Measurements from ENCODE around the gene TGM4.
"Not testable (repeated sequence)": the region's sequence is repeated elsewhere in the genome, so short reads cannot be mapped to it uniquely, and the experiment has no call there.

The TGM4 gene

DNA sequence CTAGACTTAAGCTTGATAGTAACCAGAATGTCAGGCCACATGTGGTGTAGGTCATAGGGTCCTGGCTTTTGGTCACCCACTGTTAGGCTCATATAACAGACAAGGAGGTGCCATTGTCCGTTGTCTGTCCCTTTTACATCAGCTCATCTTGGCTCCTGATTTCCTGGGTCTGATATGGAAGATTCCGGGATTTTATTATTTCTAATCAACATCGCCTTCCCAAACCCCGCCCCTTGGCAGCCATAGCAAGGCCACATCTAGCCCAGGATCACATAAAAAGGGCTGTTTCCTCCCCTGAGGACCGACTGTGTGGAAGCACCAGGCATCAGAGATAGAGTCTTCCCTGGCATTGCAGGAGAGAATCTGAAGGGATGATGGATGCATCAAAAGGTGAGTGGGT lies at the start of gene TGM4:
TGM4 (plus strand) TSS at position 301 of the 400 bp plus-strand sequence; CDS start at position 372, 71 bp downstream.
- in situ Hi-C loops (cut with MboI; ENCODE audit: low sequenced_read_pairs), result no loop called here

DNA sequence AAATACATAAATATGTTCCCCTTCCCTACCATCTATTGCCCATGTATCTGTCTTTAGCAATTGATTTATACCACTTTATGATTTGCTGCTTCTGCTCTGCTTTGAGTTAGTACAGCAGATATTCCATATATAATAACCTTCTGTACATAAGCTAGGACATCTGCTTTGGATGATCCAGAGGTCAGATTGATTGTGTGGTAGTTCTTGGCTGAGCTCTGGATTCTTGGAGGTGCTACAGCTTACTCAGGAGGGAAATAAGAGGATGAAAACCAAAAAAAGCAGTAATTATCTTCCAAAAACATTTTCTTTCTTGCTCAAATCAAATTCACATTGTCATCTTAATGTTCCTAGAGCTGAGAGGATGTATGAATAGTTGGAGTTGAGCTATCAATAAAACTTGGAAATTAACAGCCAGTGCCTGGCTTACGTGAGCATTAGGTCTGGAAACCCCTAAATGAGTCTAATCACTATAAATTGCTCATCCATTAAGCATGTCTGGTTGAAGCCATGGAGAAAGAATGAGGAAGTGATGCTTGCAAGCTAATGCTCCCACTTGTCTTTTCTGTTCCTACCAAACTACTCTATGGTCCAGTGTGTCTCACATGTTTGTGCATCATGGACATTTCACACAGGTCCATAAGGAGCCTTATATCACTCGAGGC lies 49.0 kb upstream of the TGM4 start:
- in situ Hi-C loops (cut with MboI; ENCODE audit: low sequenced_read_pairs), result no loop called here

DNA sequence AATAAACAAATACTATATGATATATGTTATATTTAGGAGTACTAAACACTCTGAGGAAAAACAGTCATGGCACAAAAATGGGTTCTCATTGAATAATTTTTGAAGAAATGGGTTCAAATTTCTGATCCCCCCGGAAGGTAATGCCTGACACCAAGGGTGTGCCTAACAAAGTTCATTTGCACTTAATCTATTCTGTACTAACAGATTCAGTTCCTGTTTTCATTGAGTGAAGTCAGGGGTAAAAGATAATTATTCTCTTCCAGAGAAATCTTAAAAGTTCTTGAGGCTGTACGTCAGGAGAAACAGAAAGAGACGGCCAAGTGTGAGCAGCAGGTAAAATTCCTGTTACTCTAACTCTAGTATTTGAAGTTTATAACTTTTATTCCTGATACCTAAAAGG lies 47.2 kb upstream of the TGM4 start:
- in situ Hi-C loops (cut with MboI; ENCODE audit: low sequenced_read_pairs), result no loop called here

DNA sequence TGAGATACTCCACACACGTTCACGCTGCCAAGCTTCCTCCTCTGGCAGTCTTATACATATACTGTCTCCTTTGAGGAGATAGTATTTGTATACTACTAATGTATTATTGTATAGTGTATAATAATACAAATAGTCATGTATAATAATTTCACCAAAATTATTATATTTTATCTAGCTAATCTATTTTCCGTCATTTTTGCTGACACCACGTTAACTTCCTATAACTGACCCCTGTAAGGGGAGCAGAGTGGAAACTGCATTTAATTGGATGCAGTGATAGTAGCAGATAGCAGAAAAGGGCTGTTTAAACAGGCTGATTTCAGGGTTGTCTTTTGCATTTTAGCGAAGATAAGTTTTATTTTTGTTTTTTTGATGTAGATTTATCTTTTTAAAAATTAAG lies 43.2 kb upstream of the TGM4 start:
- in situ Hi-C loops (cut with MboI; ENCODE audit: low sequenced_read_pairs), result no loop called here

DNA sequence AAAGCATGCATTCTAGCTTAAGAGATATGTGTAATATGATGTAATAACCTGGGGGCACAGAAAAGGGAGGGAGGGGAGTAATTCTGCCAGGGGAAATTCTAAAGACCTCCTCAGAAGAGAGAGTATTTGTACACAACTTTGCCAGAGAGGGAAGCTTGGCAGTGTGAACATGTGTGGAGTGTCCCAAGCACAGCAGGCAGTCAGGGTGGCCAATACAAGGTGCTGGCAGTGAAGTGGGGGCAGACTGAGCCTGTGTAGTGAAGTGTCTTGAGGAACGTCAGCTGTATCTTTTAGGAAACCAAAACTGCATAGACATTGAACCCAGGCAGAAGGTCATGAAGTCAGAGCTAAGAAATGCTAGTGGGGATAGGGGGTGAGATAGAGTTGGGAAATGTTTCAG lies 42.4 kb upstream of the TGM4 start:
- in situ Hi-C loops (cut with MboI; ENCODE audit: low sequenced_read_pairs), result no loop called here

DNA sequence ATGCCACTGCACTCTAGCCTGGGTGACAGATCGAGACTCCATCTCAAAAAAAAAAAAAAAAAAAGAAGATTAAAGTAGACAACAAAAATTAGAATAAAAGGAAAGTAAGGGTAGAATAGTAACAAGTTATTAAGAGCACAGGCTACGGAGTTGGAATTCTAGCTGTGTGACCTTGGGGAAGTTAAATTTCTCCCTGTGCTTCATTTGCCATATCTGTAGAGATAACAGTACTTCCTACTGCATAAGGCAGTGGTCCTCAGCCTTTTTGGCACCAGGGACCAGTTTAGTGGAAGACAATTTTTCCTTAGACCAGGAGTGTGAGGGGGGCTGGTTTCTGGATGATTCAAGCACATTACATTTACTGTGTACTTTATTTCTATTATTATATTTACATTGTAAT lies 41.4 kb upstream of the TGM4 start:
- in situ Hi-C loops (cut with MboI; ENCODE audit: low sequenced_read_pairs), result no loop called here

DNA sequence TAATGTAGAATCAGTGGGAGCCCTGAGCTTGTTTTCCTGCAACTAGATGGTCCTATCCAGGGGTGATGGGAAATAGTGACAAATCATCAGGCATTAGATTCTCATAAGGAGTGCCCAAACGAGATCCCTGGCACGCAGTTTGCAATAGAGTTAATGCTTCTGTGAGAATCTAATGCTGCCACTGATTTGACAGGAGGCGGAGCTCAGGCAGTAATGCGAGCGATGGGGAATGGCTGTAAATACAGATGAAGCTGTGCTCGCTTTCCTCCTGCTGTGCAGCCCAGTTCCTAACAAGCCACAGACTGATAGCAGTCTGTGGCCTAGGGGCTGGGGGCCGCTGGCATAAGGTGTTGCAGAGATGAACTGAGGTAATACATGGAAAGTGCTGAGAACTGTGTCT lies 41.0 kb upstream of the TGM4 start:
- in situ Hi-C loops (cut with MboI; ENCODE audit: low sequenced_read_pairs), result no loop called here

DNA sequence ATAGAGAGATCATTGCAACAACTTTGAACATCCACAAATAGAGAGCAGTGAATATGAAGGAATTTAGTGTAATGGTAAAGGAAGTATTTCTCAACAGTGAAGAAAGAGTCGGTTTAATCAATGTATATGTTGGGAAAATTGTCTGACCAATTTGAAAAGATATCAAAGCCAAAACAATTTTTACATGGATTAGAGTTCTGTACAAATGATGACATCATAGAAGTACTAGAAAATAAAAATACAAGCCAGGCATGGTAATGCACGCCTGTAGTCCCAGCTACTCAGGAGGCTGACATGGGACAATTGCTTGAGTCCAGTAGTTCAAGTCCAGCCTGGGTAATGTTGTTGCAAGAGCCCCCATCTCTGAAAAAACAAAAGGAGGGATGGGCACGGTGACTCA lies 38.7 kb upstream of the TGM4 start:
- in situ Hi-C loops (cut with MboI; ENCODE audit: low sequenced_read_pairs), result no loop called here

DNA sequence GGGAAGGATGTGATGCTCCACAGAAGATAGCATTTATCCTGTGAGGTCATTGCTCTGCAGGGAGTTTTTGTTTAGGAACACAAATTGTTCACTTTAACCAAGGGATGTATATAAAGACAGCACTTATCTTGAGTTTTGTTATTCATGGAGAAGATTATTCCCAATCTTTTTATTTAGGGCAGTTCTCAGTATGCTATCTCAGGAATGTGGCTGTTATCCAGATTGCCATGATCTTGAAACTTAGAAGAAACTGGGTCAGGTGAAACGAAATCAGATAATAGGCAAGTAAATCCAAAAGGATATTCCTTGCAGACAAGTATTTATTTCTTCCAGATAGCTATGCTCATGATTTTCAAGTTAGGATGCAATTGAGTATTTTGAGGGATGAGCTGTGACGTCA lies 32.0 kb upstream of the TGM4 start:
- in situ Hi-C loops (cut with MboI; ENCODE audit: low sequenced_read_pairs), result no loop called here

DNA sequence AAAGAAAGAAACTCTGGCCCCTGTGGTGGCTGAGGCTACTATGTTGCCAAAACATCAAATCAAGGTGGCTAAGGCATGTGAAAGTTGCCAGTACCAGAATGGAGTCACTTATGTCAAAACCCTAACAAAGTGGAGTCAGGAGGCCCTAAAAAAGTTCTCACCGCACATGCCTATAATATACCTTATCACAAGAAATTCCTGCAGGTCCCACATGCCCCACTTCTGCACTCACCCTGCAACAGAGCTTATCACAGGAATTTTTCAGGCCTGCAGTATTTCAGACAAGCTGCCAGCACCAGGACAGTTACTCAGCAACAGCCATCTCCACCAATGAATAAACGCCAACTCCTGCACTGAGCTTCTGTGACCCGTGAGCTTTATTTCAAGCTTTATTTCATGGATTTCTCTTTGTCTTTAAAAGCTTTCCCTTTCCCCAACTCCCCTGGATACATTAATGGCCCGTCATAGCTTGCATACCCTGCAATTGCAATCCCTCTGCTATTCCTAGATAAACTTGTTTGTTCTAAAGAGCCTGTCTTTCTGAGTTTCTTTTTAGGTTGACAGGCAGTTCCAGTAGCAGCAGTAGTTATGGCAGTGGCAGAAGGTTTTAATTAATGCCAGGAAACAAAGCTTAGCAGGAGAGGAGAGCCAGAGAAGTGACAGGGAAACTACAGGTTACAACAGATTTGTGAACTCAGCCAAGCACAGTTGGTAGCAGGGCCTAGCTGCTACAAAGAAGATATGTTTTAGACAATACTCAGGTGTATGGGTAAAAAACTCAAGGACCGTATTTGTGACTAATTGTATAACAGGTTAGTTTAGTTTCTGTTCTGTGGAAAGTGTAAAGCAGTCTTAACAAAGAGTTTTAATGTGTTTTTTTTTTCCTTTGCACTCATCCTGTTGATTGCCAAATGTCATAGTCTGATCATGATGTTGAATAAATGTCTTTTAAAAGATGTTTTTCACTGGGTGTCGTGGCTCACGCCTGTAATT lies 28.6 kb upstream of the TGM4 start:
- in situ Hi-C loops (cut with MboI; ENCODE audit: low sequenced_read_pairs), result no loop called here

DNA sequence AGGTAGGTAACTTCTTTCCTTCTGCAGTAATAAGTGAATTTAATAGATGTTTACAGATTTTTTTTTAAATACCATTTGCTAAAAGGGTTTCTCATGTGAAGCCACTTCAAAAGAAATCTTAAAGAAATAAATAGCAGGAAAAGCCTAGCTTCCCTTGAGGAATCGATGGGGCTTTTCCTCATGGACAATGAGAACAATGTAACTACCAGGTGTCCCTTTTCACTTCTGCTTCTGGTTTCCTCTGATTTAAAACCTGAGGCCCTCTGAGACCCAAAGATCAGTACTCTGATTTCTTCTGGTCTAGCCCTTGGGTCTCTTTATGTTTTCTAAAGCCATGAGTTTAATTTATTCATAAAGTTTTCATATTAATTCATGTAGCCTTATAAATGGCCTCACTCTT lies 25.8 kb upstream of the TGM4 start:
- in situ Hi-C loops (cut with MboI; ENCODE audit: low sequenced_read_pairs), result no loop called here

DNA sequence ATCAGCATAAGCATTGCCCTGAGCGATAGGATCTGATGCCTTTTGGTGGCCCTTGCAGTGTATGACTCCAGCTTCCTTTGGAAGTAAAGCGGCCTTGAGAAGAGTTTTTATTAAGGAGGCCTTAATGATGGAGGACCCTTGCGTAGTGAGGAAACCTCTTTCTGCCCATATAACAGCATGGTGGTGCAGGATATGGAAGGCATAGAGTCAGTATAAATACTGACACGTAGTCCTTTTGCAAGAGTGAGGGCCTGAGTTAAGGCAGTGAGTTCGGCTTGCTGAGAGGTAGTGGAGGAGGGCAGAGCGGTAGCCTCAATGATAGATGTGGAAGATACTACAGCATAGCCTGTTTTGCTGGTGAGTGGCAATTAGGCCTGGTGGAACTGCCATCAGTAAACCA lies 17.7 kb upstream of the TGM4 start:
- in situ Hi-C loops (cut with MboI; ENCODE audit: low sequenced_read_pairs), result not testable (repeated sequence)

DNA sequence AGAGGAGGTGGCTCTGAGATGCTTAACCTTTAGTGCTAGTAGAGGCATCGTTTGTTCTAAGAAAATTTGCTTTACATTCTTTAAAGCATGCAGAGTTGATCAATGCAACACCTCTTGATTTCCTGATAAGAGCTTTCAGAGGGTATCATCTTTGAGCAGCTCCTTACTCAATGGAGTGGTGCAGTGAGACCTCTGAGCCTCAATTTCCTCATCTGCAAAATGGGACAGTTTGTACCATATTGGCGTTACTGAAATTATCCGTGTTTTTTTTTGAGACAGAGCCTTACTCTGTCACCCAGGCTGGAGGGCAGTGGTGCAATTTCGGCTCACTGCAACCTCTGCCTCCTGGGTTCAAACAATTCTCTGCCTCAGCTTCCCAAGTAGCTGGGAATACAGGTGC lies 14.3 kb upstream of the TGM4 start:
- in situ Hi-C loops (cut with MboI; ENCODE audit: low sequenced_read_pairs), result no loop called here

DNA sequence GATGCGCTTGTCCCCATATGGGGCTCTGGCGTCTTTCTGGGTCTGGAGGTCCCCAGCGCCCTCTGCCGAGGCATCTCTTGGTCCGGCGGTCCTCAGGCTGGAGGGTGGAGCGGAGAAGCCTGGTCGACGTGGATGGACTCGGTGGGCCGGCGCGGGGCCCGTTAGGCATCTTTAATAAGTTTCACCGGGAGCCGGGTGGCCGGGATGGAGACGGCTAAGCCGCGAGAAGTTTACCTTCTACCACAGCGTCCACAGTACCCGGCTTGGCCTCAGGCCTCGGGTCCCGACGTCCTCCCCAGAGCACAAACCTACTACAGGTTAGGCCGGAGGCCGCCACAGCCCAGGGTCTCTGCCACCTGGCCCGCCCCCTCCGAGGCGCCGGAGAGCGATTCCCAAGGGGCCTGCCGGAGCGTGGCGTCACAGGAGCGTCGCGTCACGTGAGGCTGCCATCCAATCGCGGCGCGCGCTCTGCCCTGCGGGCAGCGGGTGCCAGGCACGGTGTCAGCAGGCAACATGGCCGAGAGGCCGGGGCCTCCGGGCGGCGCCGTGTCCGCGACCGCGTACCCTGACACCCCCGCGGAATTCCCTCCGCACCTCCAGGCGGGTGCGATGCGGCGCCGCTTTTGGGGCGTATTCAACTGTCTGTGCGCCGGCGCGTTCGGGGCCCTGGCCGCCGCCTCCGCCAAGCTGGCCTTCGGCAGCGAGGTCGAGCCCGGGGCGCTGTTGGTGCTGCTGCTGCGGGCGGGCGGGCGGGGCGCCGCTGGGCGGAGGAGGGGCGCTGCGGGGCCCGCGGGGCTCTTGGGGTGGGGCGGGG lies 12.8 kb upstream of the TGM4 start, which contains the start of gene TMEM42:
TMEM42 (plus strand) TSS at position 501 of the 814 bp plus-strand sequence; CDS start at position 514, 13 bp downstream.
- in situ Hi-C loops (cut with MboI; ENCODE audit: low sequenced_read_pairs), result no loop called here

DNA sequence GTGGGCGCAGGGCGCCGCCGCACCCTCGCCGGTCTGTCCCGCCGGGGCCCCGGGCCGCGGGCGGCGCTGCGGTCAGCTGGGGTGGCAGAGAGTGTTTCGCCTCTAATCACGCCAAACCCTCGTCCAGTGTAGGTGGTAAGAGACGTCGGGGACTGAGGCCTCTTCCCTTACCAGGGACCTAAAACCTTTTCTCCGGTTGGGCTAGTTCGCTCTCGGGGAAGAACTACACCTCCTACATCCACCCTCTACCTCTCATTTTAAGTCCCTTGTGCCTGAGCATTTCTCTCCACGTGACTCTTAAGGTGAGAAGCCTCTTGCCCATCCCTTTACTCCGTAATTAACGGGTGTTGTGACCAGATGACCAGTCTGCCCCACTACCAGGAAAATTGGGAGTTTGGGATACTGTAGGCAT lies 12.2 kb upstream of the TGM4 start:
- in situ Hi-C loops (cut with MboI; ENCODE audit: low sequenced_read_pairs), result no loop called here

DNA sequence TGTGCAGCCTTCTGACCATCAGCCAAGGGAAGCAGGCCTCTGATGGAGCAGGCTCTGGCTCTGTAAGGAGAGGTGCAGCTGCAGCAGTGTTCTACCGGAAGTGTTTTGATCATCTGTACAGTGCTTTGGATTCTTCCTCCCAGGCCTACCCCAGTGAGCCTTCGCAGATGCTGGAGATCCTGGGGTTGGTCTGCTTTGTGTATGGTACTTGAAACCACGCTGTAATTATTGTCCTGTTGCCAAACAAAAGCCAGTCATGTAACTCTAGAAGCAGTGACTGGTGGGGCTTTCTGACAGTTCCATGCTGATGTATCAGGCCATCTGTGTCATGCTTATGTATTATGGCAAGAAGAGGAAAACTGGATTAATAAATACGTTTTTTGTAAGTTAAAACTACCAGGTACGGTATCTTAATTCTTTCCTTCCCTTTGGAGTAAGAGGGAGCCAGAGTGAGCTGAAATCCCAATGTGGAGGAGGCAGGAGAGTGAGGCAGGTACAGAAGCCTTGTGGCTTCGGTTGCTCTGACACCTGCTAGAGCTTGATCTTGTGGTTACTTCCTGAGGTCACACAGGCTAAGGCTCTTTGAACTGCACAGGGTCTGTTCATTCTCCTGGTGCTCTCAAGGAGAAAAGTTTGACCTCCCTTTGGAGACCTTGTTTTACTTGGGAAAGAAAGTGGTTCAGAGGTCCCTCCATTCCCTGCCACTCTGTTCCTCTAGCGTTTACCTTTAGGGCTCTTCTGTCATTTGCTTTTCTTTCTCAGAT lies 9.0 kb upstream of the TGM4 start:
- in situ Hi-C loops (cut with MboI; ENCODE audit: low sequenced_read_pairs), result no loop called here

DNA sequence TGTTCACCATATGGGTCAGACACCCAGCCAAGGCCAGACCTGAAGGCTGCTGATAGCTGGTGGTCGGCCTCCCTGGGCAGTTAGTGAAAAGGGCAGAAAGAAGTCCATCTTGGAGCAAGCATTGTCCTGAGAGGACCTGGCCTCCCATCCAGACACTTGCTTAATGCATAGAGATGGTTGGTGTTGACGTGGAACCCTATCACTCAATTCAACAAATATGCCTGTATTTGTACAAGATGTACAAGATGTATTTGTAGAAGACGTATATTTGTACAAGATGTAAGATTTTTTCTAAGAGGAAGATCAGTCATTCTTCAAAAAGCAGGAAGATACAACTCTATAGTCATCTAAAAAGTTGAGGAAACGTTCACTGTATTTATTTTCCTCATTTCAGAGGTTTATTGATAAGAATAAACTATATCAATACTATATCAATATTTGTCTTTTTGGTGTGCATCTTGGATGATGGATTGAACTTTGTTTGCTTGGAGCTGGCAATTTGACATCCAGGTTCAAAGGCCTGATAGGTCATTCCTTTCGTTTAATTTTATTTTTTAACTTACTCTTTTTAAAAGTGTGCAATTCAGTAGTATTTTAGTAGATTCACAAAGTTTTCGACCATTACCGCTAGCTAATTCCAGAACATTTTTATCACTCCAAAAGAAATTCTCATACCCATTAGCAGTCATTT lies 6.8 kb upstream of the TGM4 start:
- in situ Hi-C loops (cut with MboI; ENCODE audit: low sequenced_read_pairs), result no loop called here

DNA sequence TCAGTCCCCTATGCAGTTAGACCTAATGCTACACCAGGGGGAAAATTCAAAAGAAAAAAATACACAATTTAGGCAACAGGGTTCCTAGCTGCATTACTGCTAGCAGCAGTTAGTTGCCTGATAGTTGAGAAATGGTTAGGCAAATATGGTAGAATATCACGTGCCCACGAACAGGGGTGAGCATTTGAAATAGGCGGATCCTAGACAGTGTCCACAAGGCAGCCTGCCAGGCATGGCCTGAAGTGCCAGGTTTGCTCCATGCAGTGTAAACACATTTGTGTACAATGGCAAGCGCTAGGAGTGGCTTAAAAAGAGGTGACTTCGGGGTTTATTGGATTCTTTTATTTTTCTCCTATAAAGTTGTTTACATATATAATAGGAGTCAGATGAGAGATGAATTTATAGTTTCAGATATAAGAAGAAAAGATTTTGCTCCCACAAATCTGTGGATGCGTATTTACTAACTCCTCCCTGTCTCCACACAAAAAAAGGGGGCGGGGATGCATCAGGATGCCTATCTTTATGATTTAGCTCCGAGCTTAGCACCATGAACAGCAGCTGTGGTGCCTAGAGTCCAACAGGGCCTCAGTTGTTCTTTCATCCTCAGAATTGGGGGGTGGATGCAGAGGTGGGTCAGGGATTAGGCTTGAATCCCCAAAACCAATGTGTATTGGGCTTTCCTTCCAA lies 3.9 kb upstream of the TGM4 start:
- in situ Hi-C loops (cut with MboI; ENCODE audit: low sequenced_read_pairs), result no loop called here

DNA sequence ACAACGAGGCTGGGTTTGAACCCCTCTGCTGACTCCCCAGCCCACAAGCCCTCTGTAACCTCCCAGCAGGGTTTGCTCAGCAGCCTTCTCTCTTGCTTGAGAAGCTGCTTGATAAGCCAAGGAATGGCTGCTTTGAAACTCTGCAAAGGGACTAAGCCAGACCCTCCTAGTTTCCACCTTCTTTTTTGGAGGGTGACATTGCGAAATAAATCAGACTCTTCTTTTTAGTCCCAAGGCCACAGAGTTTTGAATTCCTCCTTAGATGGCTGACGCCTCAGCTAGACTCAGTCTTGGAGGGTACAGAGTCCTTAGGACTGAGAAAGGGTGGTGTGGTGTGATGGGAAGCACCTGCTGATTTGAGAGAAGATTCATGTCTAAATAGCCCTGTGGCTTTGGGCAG lies 1.2 kb downstream of the TGM4 start:
- in situ Hi-C loops (cut with MboI; ENCODE audit: low sequenced_read_pairs), result no loop called here

Data from HL-60/S4 treated with phorbol 12-myristate 13-acetate at 8.2 ng/mL for 4 days and 3 days (cell line).